HL-60 (cell line): ENCODE measurements around the gene ITPR3.

ENCODE experiments used
- DNase-seq, 2 experiments: peaks; one replicate each; pipeline ENCODE4 v3.0.0-alpha.2; 2010 to 2020; ENCODE audit warnings: low read depth in 1 of 2, low spot score in 1 of 2
- H3K27ac ChIP-seq: fragments of 250-450 bp; sonication (Bioruptor Pico); replicated peaks from 2 replicates; pipeline ENCODE4 v1.5.1; 2020; ENCODE audit warnings: mild to moderate bottlenecking, moderate library complexity
- H3K27me3 ChIP-seq: fragments of 250-450 bp; sonication (Bioruptor Pico); 2 replicates; pipeline ENCODE4 v1.5.1; 2021; ENCODE audit warnings: mild to moderate bottlenecking, moderate library complexity; ENCODE audit not compliant: insufficient read depth, poor library complexity, severe bottlenecking
- H3K4me3 ChIP-seq: replicated peaks from 2 replicates; pipeline ENCODE4 v1.5.1; 2011; ENCODE audit warnings: mild to moderate bottlenecking, control low read depth, low read length; ENCODE audit not compliant: insufficient read depth
- GABPA ChIP-seq: IDR thresholded peaks from 2 replicates; pipeline ENCODE4 v1.6.1; 2012; ENCODE audit warnings: low read depth
- POLR2AphosphoS5 ChIP-seq: IDR thresholded peaks from 2 replicates; pipeline ENCODE4 v1.6.1; 2012; ENCODE audit warnings: low read depth
- SPI1 ChIP-seq: IDR thresholded peaks from 2 replicates; pipeline ENCODE4 v1.6.1; 2012; ENCODE audit warnings: low read depth, mild to moderate bottlenecking, borderline replicate concordance
- TF ChIP-seq, protein P1 (sequence below): IDR thresholded peaks from 2 replicates; pipeline ENCODE4 v1.6.1; 2012; ENCODE audit warnings: low read depth; ENCODE audit not compliant: insufficient replicate concordance
- TF ChIP-seq, protein P2 (sequence below): IDR thresholded peaks from one replicate; pipeline ENCODE4 v1.5.1; 2011; ENCODE audit warnings: low read length, control low read depth, inconsistent platforms; ENCODE audit not compliant: insufficient read depth

The ITPR3 gene

DNA sequence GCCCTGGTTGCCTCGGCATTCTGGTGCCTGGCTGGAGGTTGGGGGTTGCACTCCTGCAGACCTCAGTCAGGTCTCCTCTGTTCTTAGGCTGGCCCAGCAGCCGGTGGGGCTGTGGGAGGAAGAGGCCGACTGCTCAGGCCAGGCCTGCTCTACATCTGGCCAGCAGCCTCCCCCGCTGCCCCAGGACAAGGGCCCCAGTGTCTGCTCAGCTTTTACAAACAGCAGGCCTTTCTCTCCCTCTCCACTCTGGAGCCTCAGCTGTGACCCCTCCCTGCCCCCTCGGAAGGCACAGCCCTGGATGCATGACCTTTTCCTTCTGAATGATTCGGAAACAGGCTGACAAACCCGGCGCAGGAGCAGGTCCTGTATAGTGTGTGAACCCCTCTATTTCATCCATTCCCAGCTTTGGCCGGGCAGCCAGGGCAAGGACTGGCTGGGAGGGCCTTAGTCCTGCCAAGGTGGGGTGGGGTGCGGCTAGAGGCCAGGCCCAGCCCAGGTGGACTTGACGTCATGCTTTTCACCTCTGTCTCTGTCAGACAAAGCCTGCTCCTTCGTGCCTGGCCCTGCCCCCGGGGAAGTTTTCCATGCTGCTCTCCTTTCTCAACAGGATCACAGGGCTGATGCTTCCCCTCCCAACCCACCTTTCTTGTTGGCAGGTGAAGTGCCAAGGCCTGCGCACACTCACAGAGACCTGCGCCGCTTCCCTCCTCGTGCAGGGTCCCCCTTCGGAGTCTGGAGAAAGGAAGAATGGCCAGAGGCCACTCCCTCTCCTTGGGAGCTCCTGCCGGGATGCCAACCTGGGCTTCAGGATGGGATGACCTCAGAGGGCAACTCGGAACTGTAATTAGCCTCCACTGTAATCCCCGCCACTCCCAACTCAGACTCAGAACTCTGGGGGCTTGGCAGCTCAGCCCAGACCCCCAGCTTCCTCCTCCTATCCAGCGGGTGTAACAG, 10.1 kb upstream of the ITPR3 start:
- no peak for DNase-seq
- Histone ChIP-seq H3K4me3 (no peak overlapping the region), H3K27me3 (no peaks in the 10 kb centered on the region), H3K27ac (no peak overlapping the region)
- no peak for TF ChIP-seq POLR2AphosphoS5
- TF ChIP-seq, protein P1, sequence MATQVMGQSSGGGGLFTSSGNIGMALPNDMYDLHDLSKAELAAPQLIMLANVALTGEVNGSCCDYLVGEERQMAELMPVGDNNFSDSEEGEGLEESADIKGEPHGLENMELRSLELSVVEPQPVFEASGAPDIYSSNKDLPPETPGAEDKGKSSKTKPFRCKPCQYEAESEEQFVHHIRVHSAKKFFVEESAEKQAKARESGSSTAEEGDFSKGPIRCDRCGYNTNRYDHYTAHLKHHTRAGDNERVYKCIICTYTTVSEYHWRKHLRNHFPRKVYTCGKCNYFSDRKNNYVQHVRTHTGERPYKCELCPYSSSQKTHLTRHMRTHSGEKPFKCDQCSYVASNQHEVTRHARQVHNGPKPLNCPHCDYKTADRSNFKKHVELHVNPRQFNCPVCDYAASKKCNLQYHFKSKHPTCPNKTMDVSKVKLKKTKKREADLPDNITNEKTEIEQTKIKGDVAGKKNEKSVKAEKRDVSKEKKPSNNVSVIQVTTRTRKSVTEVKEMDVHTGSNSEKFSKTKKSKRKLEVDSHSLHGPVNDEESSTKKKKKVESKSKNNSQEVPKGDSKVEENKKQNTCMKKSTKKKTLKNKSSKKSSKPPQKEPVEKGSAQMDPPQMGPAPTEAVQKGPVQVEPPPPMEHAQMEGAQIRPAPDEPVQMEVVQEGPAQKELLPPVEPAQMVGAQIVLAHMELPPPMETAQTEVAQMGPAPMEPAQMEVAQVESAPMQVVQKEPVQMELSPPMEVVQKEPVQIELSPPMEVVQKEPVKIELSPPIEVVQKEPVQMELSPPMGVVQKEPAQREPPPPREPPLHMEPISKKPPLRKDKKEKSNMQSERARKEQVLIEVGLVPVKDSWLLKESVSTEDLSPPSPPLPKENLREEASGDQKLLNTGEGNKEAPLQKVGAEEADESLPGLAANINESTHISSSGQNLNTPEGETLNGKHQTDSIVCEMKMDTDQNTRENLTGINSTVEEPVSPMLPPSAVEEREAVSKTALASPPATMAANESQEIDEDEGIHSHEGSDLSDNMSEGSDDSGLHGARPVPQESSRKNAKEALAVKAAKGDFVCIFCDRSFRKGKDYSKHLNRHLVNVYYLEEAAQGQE: no peak
- no peak for TF ChIP-seq SPI1
- TF ChIP-seq, protein P2, sequence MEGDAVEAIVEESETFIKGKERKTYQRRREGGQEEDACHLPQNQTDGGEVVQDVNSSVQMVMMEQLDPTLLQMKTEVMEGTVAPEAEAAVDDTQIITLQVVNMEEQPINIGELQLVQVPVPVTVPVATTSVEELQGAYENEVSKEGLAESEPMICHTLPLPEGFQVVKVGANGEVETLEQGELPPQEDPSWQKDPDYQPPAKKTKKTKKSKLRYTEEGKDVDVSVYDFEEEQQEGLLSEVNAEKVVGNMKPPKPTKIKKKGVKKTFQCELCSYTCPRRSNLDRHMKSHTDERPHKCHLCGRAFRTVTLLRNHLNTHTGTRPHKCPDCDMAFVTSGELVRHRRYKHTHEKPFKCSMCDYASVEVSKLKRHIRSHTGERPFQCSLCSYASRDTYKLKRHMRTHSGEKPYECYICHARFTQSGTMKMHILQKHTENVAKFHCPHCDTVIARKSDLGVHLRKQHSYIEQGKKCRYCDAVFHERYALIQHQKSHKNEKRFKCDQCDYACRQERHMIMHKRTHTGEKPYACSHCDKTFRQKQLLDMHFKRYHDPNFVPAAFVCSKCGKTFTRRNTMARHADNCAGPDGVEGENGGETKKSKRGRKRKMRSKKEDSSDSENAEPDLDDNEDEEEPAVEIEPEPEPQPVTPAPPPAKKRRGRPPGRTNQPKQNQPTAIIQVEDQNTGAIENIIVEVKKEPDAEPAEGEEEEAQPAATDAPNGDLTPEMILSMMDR: no peak
- TF ChIP-seq GABPA: no peak

- TF ChIP-seq GABPA (no peak), SPI1 (no peak), POLR2AphosphoS5 (no peak)
- TF ChIP-seq, protein P1: no peak
- TF ChIP-seq, protein P2: no peak
- Histone ChIP-seq H3K27ac (no peak overlapping the region), H3K4me3 (no peak overlapping the region), H3K27me3 (no peaks in the 10 kb centered on the region)
- DNase-seq: no peak
Observed at GRCh38 chr6:33613146-33613794, 7.9 kb upstream of the ITPR3 start.

DNA sequence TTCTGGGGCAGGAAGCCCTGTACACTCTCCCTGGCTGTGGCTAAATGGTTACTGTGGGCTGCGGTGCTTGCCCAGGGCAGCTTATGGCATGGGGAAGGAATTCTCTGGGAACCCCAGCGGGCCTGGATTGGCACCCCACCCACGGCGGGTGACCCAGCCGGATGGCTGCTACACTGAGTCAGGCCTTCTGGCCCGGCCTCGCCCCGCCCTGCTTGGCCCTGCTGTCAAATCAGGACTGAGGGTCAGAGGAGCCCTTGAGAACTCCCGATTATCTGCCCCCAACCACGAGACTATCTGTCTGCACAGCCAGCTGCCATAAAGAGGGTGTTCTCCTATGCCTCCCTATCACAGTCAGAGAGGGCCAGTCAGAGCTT, 7.3 kb upstream of the ITPR3 start:
- no peak for TF ChIP-seq POLR2AphosphoS5
- TF ChIP-seq, protein P2: no peak
- TF ChIP-seq GABPA: no peak
- TF ChIP-seq, protein P1: no peak
- no peak for TF ChIP-seq SPI1
- no peak for DNase-seq
- no peak overlapping the region for H3K27ac ChIP-seq

More for the DNA sequence above, 7.3 kb upstream of the ITPR3 start:
- no peak overlapping the region for H3K4me3 ChIP-seq
- no peaks in the 10 kb centered on the region for H3K27me3 ChIP-seq
